Chondrocyte (in vitro differentiated cells): ENCODE results near the gene THRB. TPM values are rescaled to one million over a fixed set of nuclear protein-coding genes. Genes with fewer than 3 reads are reported as not detected.

Source experiments
- DNase-seq: peaks from one replicate; pipeline ENCODE4 v3.0.0; 2021; ENCODE audit warnings: mixed read lengths, low spot score
- H3K27ac Mint-ChIP-seq: one replicate; pipeline ENCODE4 v1.8.0; 2021; ENCODE audit warnings: mild to moderate bottlenecking, moderate library complexity, mixed read lengths; ENCODE audit not compliant: unreplicated experiment
- H3K27me3 Mint-ChIP-seq: 2 replicates; pipeline ENCODE4 v1.8.0; 2021; ENCODE audit warnings: low read depth, mixed read lengths
- H3K36me3 Mint-ChIP-seq: 2 replicates; pipeline ENCODE4 v1.8.0; 2021; ENCODE audit warnings: low read depth, mixed read lengths
- H3K4me1 Mint-ChIP-seq: 2 replicates; pipeline ENCODE4 v1.8.0; 2021; ENCODE audit warnings: low read depth, mild to moderate bottlenecking, mixed read lengths
- H3K4me3 Mint-ChIP-seq: one replicate; pipeline ENCODE4 v1.8.0; 2021; ENCODE audit warnings: mild to moderate bottlenecking, moderate library complexity, mixed read lengths; ENCODE audit not compliant: unreplicated experiment
- H3K9me3 Mint-ChIP-seq: 2 replicates; pipeline ENCODE4 v1.8.0; 2021; ENCODE audit warnings: low read depth, mixed read lengths
- total RNA-seq: library from RNA; stranded (reverse); gene quantifications from 3 replicates; pipeline ENCODE4 v1.2.1, GENCODE V29; 2021
- TF ChIP-seq, protein P1 (sequence below): fragments of 200-600 bp; sonication (generic); IDR thresholded peaks from 2 replicates; pipeline ENCODE4 v1.5.0; 2021; ENCODE audit warnings: antibody characterized with exemption, mild to moderate bottlenecking, moderate library complexity

Gene THRB
- total RNA-seq, 1 donor from 2014 or later = 3.8 TPM

DNA sequence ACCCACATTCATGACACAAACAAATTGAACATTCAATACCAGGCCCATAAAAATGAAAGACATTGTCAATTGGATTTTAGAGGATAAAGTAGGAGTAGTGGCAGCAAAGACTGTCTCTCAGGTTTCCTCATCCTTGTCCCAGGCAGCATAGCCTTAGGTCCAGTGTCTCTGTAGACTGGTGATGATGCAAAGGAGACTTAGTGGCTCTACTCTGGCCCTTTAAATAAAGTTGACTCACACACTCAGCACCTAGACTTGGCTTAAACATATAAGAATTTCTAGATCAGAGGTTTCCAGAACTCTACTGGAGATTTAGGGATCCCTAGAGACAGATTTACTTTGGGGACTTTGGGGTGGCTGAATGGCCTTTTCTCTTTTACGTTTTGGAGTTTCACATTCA, 382.9 kb downstream of the THRB start:
- DNase-seq = no peak
- Mint-ChIP-seq H3K36me3 (peaks cover 2% of the 10 kb centered on the region), H3K4me1 (no peaks in the 10 kb centered on the region), H3K4me3 (no peak overlapping the region), H3K9me3 (no peaks in the 10 kb centered on the region), H3K27me3 (no peaks in the 10 kb centered on the region), H3K27ac (no peak overlapping the region)
- TF ChIP-seq, protein P1, sequence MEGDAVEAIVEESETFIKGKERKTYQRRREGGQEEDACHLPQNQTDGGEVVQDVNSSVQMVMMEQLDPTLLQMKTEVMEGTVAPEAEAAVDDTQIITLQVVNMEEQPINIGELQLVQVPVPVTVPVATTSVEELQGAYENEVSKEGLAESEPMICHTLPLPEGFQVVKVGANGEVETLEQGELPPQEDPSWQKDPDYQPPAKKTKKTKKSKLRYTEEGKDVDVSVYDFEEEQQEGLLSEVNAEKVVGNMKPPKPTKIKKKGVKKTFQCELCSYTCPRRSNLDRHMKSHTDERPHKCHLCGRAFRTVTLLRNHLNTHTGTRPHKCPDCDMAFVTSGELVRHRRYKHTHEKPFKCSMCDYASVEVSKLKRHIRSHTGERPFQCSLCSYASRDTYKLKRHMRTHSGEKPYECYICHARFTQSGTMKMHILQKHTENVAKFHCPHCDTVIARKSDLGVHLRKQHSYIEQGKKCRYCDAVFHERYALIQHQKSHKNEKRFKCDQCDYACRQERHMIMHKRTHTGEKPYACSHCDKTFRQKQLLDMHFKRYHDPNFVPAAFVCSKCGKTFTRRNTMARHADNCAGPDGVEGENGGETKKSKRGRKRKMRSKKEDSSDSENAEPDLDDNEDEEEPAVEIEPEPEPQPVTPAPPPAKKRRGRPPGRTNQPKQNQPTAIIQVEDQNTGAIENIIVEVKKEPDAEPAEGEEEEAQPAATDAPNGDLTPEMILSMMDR = no peak

DNA sequence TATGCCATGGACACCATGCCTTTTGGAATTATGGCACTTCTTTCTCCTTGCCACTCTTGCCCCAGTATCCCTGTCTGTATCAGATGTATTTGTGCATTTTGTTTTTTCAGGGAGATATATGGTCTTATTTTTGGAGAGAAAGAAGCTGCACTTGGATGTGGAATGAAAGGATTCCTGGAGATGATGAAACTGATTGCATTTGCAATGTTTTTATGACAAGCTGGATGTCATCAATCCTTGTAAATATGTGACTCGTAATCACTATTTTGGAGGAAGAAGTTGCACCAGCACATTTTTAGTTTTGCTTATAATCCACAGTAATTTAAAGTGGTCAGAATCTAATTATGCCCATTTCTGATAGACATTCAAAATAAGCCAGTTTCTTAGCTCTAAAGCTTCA, 384.6 kb downstream of the THRB start:
- no peak for DNase-seq
- Mint-ChIP-seq H3K27ac (no peak overlapping the region), H3K4me1 (no peaks in the 10 kb centered on the region), H3K9me3 (no peaks in the 10 kb centered on the region), H3K36me3 (peaks cover 2% of the 10 kb centered on the region), H3K27me3 (no peaks in the 10 kb centered on the region), H3K4me3 (no peak overlapping the region)
- TF ChIP-seq, protein P1 = no peak

DNA sequence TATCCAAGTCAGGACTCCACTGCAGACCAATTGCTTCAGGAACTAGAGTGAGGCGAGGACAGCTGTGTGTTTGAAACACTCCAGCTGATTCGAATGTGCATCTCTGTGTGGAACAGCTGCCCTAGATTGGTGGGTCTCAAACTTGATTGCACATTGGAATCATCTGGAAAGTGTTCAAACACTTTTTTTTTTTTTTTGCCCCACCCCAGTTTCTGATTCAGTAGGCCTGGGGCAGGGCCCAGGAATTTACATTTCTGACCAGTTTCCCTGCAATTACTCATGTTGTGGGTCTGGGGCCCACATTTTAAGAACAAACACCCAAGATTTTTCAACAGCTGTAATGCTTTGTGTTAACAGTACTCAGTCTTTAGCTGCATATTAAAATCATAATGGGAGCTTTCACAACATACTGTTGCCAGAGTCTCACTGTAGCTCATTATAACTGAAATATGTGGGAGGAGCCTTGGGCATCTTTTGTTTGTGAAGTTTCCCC, 392.9 kb downstream of the THRB start:
- H3K4me3 Mint-ChIP-seq = no peak overlapping the region
- DNase-seq = no peak

DNA sequence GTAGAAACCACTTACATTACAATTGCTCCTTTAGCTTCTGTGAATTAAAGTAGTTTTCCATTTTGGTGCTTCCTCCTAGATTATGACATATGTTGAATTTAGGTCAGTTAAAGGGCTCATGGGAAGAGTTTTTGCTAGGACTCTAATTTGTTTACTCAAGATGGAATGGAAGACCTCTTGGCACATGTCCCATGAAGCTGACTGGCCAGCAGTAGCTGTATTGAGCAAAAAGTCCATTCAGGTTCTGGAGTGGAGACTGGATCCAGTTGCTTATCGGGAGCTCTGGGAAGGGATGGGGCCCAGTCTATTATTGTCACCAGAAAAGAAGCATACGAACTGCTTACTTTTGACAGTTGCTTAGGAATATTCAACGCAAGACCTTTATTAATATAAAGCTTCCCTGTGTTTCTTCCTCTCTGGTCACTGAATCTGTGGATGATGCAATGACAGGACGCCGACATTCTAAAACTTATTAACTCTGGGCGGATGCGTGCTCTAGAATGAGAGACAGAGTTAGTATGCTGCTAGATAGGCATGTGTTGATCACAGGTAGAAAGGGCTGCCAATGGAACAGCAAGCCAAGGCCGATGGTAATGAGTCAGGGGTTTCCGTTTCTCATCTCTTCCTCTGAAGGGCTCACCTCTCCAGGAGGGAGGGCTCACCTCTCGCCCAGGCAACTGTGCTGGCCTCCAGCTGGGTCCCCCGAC, 393.8 kb downstream of the THRB start:
- TF ChIP-seq, protein P1 = no peak

More for the DNA sequence above, 392.9 kb downstream of the THRB start:
- H3K9me3 Mint-ChIP-seq = no peaks in the 10 kb centered on the region
- TF ChIP-seq, protein P1 = no peak
- H3K27me3 Mint-ChIP-seq = no peaks in the 10 kb centered on the region
- no peaks in the 10 kb centered on the region for H3K36me3 Mint-ChIP-seq
- peaks cover 12% of the 10 kb centered on the region for H3K4me1 Mint-ChIP-seq
- no peak overlapping the region for H3K27ac Mint-ChIP-seq

DNA sequence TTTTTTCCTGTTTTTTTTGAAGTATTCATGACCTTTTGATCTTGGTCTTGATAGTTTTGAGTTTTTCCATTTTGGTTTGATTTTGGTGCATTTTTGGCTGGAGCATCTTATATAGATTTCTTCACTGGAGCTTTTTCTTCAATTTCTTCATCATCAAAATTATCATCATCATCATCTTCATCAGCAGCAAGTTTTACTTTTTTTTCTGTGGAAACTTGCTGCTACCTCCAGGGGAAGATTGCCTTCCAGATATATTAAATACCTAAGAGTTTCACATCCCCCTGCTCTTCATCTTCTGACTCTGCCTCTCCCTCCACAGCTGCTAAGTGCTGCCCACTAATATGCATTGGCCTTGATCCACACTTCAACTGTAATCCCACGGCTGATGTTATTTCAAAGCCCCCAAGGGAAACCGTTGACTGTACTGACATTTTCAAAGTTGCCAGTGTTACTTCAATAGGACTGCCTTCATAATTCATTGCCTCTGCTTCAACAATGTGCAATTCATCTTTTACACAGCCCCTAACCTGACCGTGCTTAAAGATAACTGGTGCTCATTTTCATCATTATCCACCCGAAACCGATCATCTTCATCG, 397.9 kb downstream of the THRB start:
- Mint-ChIP-seq H3K4me3 (no peak overlapping the region), H3K27me3 (no peaks in the 10 kb centered on the region), H3K4me1 (peaks cover 24% of the 10 kb centered on the region), H3K36me3 (no peaks in the 10 kb centered on the region), H3K27ac (no peak overlapping the region), H3K9me3 (no peaks in the 10 kb centered on the region)
- TF ChIP-seq, protein P1 = no peak
- DNase-seq = no peak

More for the DNA sequence above, 393.8 kb downstream of the THRB start:
- Mint-ChIP-seq H3K9me3 (no peaks in the 10 kb centered on the region), H3K36me3 (no peaks in the 10 kb centered on the region), H3K4me1 (peaks cover 20% of the 10 kb centered on the region), H3K4me3 (no peak overlapping the region), H3K27ac (no peak overlapping the region), H3K27me3 (no peaks in the 10 kb centered on the region)
- DNase-seq = no peak
